ENCODE data around the gene MDH1.

GRCh38 chr2:63594660-63595059 is 5.9 kb downstream of the MDH1 start:
- no peak for TF ChIP-seq CREB1 (IDR thresholded peaks at IDR 0.05; ENCODE audit: low read depth)
- no peak for TF ChIP-seq EGR1 (IDR thresholded peaks at IDR 0.05)
- TF ChIP-seq YY1 (IDR thresholded peaks at IDR 0.05; ENCODE audit: low read depth) = no peak
- TF ChIP-seq EP300 (IDR thresholded peaks at IDR 0.05; ENCODE audit: borderline replicate concordance) = no peak
- TF ChIP-seq REST (IDR thresholded peaks at IDR 0.05; ENCODE audit: low read depth) = no peak
- no peak for TF ChIP-seq FOXM1 (IDR thresholded peaks at IDR 0.05; ENCODE audit: borderline replicate concordance, low read depth)
- no peak for TF ChIP-seq NFIC (IDR thresholded peaks at IDR 0.05)
- no peak for TF ChIP-seq ZBTB7A (IDR thresholded peaks at IDR 0.05; ENCODE audit: low read depth)
- TF ChIP-seq TCF12 (IDR thresholded peaks at IDR 0.05; ENCODE audit: low read depth) = no peak
